Right atrium auricular region (tissue), 2 donors: ENCODE results near the gene ADGRD1. TPM values are rescaled to one million over a fixed set of nuclear protein-coding genes. Genes with fewer than 3 reads are reported as not detected.
"Not testable (repeated sequence)": the region's sequence is repeated elsewhere in the genome, so short reads cannot be mapped to it uniquely, and the experiment has no call there.

Experiments
- DNase-seq: peaks from one replicate; pipeline ENCODE4 v3.0.0-alpha.2; 2019; ENCODE audit warnings: low spot score
- H3K27ac ChIP-seq, 2 donors: fragments of 200-600 bp; sonication (generic); 1 replicate in 1 of 2; 2 replicates in 1 of 2; pipeline ENCODE4 v1.5.1; 2016 to 2019
- H3K27me3 ChIP-seq, 2 donors: fragments of 200-600 bp; sonication (generic); one replicate each; pipeline versions ENCODE4 v1.5.1 to v1.6.0; 2017 to 2019
- H3K36me3 ChIP-seq: fragments of 200-600 bp; sonication (generic); one replicate; pipeline ENCODE4 v1.5.1; 2016
- H3K4me1 ChIP-seq, 2 donors: fragments of 200-600 bp; sonication (generic); one replicate each; pipeline versions ENCODE4 v1.5.1 to v1.6.0; 2017 to 2019
- H3K4me3 ChIP-seq, 2 donors: fragments of 200-600 bp; sonication (generic); 1 replicate in 1 of 2; 2 replicates in 1 of 2; pipeline ENCODE4 v1.5.1; 2017 to 2019; ENCODE audit warnings: mild to moderate bottlenecking in 1 of 2, moderate library complexity in 1 of 2
- H3K9me3 ChIP-seq, 2 donors: fragments of 200-600 bp; sonication (generic); one replicate each; pipeline ENCODE4 v1.5.1; 2019
- CTCF ChIP-seq, 2 donors: fragments of 200-600 bp; sonication (generic); IDR thresholded peaks; one replicate each; pipeline ENCODE4 v1.5.1; 2019; ENCODE audit warnings: antibody characterized with exemption in 2 of 2
- total RNA-seq, 2 donors: library from RNA; depleted of rRNA; stranded (reverse); fragments of >200 nt; gene quantifications; one replicate each; pipeline ENCODE4 v1.1.0, GENCODE V29; 2016

The ADGRD1 gene
- total RNA-seq, 2 donors from 2014 or later, result 120 to 168 TPM

GRCh38 chr12:130933269-130933995, 20.3 kb upstream of the ADGRD1 start:
- peak; percentile 87 for DNase-seq
- Histone ChIP-seq H3K36me3 (no peaks in the 10 kb centered on the region), H3K4me1 (peaks cover 0 to 5% of the 10 kb centered on the region in 2 donors), H3K27me3 (peaks cover 0 to 3% of the 10 kb centered on the region in 2 donors), H3K27ac (peak overlapping the region; percentile 15 to 60), H3K4me3 (no peak overlapping the region), H3K9me3 (peaks cover 0 to 8% of the 10 kb centered on the region in 2 donors)
- no peak for TF ChIP-seq CTCF (IDR thresholded peaks at IDR 0.05)

- Histone ChIP-seq H3K27me3 (no peaks in the 10 kb centered on the region), H3K9me3 (peaks cover 0 to 8% of the 10 kb centered on the region in 2 donors), H3K36me3 (no peaks in the 10 kb centered on the region), H3K27ac (no peak overlapping the region), H3K4me1 (peaks cover 0 to 5% of the 10 kb centered on the region in 2 donors), H3K4me3 (no peak overlapping the region)
- TF ChIP-seq CTCF (IDR thresholded peaks at IDR 0.05), result no peak
- DNase-seq, result peak; percentile 43
Observed at GRCh38 chr12:130934753-130935152, 19.0 kb upstream of the ADGRD1 start.

- no peak for DNase-seq
- Histone ChIP-seq H3K4me3 (no peak overlapping the region), H3K9me3 (peaks cover 0 to 8% of the 10 kb centered on the region in 2 donors), H3K4me1 (peaks cover 0 to 5% of the 10 kb centered on the region in 2 donors), H3K36me3 (no peaks in the 10 kb centered on the region), H3K27me3 (no peaks in the 10 kb centered on the region), H3K27ac (no peak overlapping the region)
- TF ChIP-seq CTCF (IDR thresholded peaks at IDR 0.05), result no peak
Observed at GRCh38 chr12:130936561-130936960, 17.1 kb upstream of the ADGRD1 start.

- Histone ChIP-seq H3K27ac (no peak overlapping the region), H3K4me1 (peaks cover 0 to 5% of the 10 kb centered on the region in 2 donors), H3K27me3 (no peaks in the 10 kb centered on the region), H3K36me3 (no peaks in the 10 kb centered on the region), H3K9me3 (peaks cover 0 to 8% of the 10 kb centered on the region in 2 donors), H3K4me3 (no peak overlapping the region)
- no peak for DNase-seq
- no peak for TF ChIP-seq CTCF (IDR thresholded peaks at IDR 0.05)
Observed at GRCh38 chr12:130937063-130937462, 16.6 kb upstream of the ADGRD1 start.

- not testable (repeated sequence) for H3K27me3 ChIP-seq, H3K27ac ChIP-seq, H3K4me3 ChIP-seq, DNase-seq, H3K9me3 ChIP-seq, H3K36me3 ChIP-seq, H3K4me1 ChIP-seq
Observed at GRCh38 chr12:130937546-130937945, 16.2 kb upstream of the ADGRD1 start.

GRCh38 chr12:130938186-130938585, 15.5 kb upstream of the ADGRD1 start:
- Histone ChIP-seq H3K9me3 (peaks cover 0 to 8% of the 10 kb centered on the region in 2 donors), H3K4me3 (no peak overlapping the region), H3K27me3 (no peaks in the 10 kb centered on the region), H3K36me3 (no peaks in the 10 kb centered on the region), H3K27ac (no peak overlapping the region), H3K4me1 (no peaks in the 10 kb centered on the region)
- no peak for DNase-seq
- peak in 1 of 2 donors; percentile 31 for TF ChIP-seq CTCF (IDR thresholded peaks at IDR 0.05)
